HCT116 (cell line): ENCODE data around the gene THSD4.

Experiments used
- ELF1 ChIP-seq: IDR thresholded peaks from 2 replicates; pipeline ENCODE4 v1.6.1; 2012; ENCODE audit warnings: low read depth, borderline replicate concordance
- EZH2 ChIP-seq: fragments of 200-600 bp; sonication (generic); IDR thresholded peaks from 2 replicates; pipeline ENCODE4 v1.6.1; 2017; ENCODE audit warnings: antibody characterized with exemption, mixed run types
- EZH2phosphoT487 ChIP-seq: fragments of 200-600 bp; IDR thresholded peaks from 2 replicates; pipeline ENCODE4 v1.6.1; 2018; ENCODE audit warnings: antibody characterized with exemption, borderline replicate concordance
- POLR2A ChIP-seq: IDR thresholded peaks from 2 replicates; pipeline ENCODE4 v1.7.0; 2011; ENCODE audit warnings: borderline replicate concordance; ENCODE audit not compliant: insufficient read depth, insufficient read length; ENCODE audit errors: extremely low read depth
- POLR2AphosphoS5 ChIP-seq: IDR thresholded peaks from 2 replicates; pipeline ENCODE4 v1.6.1; 2011; ENCODE audit warnings: mild to moderate bottlenecking, low read depth, low read length, moderate library complexity
- RAD21 ChIP-seq: IDR thresholded peaks from 2 replicates; pipeline ENCODE4 v1.6.1; 2012; ENCODE audit warnings: low read depth, mild to moderate bottlenecking
- ZFX ChIP-seq: fragments of 450-650 bp; IDR thresholded peaks from 2 replicates; pipeline ENCODE4 v1.6.1; 2017
- TF ChIP-seq, protein P1 (sequence below), 3 experiments: fragments of 200-600 bp in 1 of 3; sonication (generic) in 1 of 3; IDR thresholded peaks in 2 of 3; conservative IDR thresholded peaks in 1 of 3; 2 replicates each; pipeline ENCODE4 v1.5.1; 2012 to 2017; ENCODE audit warnings: low read depth in 2 of 3, low read length in 2 of 3, antibody characterized with exemption in 1 of 3, borderline replicate concordance in 1 of 3, control low read depth in 1 of 3, mild to moderate bottlenecking in 1 of 3, mixed read lengths in 1 of 3, mixed run types in 1 of 3, moderate library complexity in 1 of 3; ENCODE audit not compliant: insufficient read depth in 1 of 3
- TF ChIP-seq, protein P2 (sequence below): IDR thresholded peaks from 2 replicates; pipeline ENCODE4 v1.6.1; 2012
- TF ChIP-seq, protein P3 (sequence below): IDR thresholded peaks from 2 replicates; pipeline ENCODE4 v1.6.1; 2012; ENCODE audit warnings: low read depth
- TF ChIP-seq, protein P4 (sequence below): IDR thresholded peaks from 2 replicates; pipeline ENCODE4 v1.6.1; 2012

DNA sequence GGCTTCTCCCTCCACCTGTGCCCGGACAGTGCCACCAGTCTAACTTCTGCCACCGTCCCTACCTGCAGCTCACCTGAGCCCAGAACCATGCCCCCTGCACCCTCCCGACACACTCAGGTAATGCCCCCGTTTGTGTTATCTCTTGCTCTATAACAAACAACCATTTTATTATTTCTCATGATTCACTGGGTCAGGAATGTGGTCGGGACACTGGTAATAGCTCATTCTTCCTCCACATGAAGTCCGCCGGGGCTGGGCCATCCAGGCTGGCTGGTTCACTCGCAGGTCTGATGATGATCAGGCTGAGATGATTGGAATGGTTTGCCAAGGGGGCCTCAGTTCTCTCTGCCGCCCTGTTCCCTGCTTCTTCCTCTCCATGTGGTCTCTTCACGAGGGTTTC is 674.8 kb downstream of the THSD4 start:
- TF ChIP-seq EZH2 (no peak), ZFX (no peak), EZH2phosphoT487 (no peak), ELF1 (no peak), RAD21 (no peak), POLR2AphosphoS5 (no peak), POLR2A (no peak)
- TF ChIP-seq, protein P1, sequence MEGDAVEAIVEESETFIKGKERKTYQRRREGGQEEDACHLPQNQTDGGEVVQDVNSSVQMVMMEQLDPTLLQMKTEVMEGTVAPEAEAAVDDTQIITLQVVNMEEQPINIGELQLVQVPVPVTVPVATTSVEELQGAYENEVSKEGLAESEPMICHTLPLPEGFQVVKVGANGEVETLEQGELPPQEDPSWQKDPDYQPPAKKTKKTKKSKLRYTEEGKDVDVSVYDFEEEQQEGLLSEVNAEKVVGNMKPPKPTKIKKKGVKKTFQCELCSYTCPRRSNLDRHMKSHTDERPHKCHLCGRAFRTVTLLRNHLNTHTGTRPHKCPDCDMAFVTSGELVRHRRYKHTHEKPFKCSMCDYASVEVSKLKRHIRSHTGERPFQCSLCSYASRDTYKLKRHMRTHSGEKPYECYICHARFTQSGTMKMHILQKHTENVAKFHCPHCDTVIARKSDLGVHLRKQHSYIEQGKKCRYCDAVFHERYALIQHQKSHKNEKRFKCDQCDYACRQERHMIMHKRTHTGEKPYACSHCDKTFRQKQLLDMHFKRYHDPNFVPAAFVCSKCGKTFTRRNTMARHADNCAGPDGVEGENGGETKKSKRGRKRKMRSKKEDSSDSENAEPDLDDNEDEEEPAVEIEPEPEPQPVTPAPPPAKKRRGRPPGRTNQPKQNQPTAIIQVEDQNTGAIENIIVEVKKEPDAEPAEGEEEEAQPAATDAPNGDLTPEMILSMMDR (IDR thresholded peaks at IDR 0.05 in 2 of 3, conservative IDR thresholded peaks at IDR 0.05 in 1 of 3; ENCODE audit: borderline replicate concordance in 1 of 3, insufficient read depth in 1 of 3, low read depth in 2 of 3, low read length in 2 of 3), result no peak
- TF ChIP-seq, protein P2, sequence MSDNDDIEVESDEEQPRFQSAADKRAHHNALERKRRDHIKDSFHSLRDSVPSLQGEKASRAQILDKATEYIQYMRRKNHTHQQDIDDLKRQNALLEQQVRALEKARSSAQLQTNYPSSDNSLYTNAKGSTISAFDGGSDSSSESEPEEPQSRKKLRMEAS, result no peak
- TF ChIP-seq, protein P3, sequence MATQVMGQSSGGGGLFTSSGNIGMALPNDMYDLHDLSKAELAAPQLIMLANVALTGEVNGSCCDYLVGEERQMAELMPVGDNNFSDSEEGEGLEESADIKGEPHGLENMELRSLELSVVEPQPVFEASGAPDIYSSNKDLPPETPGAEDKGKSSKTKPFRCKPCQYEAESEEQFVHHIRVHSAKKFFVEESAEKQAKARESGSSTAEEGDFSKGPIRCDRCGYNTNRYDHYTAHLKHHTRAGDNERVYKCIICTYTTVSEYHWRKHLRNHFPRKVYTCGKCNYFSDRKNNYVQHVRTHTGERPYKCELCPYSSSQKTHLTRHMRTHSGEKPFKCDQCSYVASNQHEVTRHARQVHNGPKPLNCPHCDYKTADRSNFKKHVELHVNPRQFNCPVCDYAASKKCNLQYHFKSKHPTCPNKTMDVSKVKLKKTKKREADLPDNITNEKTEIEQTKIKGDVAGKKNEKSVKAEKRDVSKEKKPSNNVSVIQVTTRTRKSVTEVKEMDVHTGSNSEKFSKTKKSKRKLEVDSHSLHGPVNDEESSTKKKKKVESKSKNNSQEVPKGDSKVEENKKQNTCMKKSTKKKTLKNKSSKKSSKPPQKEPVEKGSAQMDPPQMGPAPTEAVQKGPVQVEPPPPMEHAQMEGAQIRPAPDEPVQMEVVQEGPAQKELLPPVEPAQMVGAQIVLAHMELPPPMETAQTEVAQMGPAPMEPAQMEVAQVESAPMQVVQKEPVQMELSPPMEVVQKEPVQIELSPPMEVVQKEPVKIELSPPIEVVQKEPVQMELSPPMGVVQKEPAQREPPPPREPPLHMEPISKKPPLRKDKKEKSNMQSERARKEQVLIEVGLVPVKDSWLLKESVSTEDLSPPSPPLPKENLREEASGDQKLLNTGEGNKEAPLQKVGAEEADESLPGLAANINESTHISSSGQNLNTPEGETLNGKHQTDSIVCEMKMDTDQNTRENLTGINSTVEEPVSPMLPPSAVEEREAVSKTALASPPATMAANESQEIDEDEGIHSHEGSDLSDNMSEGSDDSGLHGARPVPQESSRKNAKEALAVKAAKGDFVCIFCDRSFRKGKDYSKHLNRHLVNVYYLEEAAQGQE, result no peak
- TF ChIP-seq, protein P4, sequence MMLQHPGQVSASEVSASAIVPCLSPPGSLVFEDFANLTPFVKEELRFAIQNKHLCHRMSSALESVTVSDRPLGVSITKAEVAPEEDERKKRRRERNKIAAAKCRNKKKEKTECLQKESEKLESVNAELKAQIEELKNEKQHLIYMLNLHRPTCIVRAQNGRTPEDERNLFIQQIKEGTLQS, result no peak
